GM12878 (cell line): ENCODE data around the gene NOS2. TPM values are rescaled to one million over a fixed set of nuclear protein-coding genes. Genes with fewer than 3 reads are reported as not detected.
"Not testable (repeated sequence)": the region's sequence is repeated elsewhere in the genome, so short reads cannot be mapped to it uniquely, and the experiment has no call there.

Experiments used
- ATAC-seq: fragments of 200-7000 bp; cut with Tn5 transposase; 3 replicates; pipeline ENCODE4 v1.9.1; 2020; ENCODE audit warnings: mild to moderate bottlenecking, moderate library complexity
- BruUV-seq: library from RNA; stranded (reverse); fragments of 400-500 nt; replicated peaks from 2 replicates; lab custom pipeline; 2021; lab: Mats Ljungman, UMichigan
- CTCF ChIA-PET: fragments of 300-600 bp; sonication (Branson Sonifier 250); formaldehyde crosslinking; extraction: SDS; loops from one replicate; lab custom pipeline; 2021; ENCODE audit warnings: inconsistent platforms; lab: Yijun Ruan, JAX
- POLR2A ChIA-PET: fragments of 350-600 bp; formaldehyde crosslinking; extraction: SDS; loops from one replicate; lab custom pipeline; 2021; ENCODE audit warnings: inconsistent platforms; lab: Charles Lee
- RAD21 ChIA-PET: fragments of 300-600 bp; sonication (Branson Sonifier 250); formaldehyde crosslinking; loops from one replicate; lab custom pipeline; 2023; ENCODE audit warnings: antibody characterized with exemption; ENCODE audit not compliant: unreplicated experiment; lab: Charles Lee
- SMC1A ChIA-PET: fragments of 300-600 bp; sonication (Branson Sonifier 250); formaldehyde crosslinking; loops from one replicate; lab custom pipeline; 2023; ENCODE audit not compliant: unreplicated experiment, uncharacterized antibody; lab: Charles Lee
- DNase-seq: peaks from one replicate; pipeline ENCODE4 v3.0.0-alpha.2; 2011; ENCODE audit warnings: low read depth, low spot score
- FAIRE-seq: peaks from 3 replicates; lab custom pipeline; 2011; peaks lifted over from hg19 to GRCh38; lab: Jason Lieb, UNC
- H2AFZ ChIP-seq: 2 replicates; pipeline ENCODE4 v1.6.0; 2011; ENCODE audit warnings: low read depth, low read length, control low read depth; ENCODE audit not compliant: control insufficient read depth
- H3K27ac ChIP-seq: 2 replicates; pipeline ENCODE4 v1.5.1; 2011; ENCODE audit warnings: control low read depth; ENCODE audit not compliant: control insufficient read depth, insufficient read depth
- H3K27me3 ChIP-seq, 2 experiments: replicated peaks in 1 of 2; 2 replicates each; pipeline versions ENCODE4 v1.6.0 to v1.6.1; 2011; ENCODE audit warnings: low read length in 1 of 2; ENCODE audit not compliant: control insufficient read depth in 2 of 2, insufficient read depth in 2 of 2
- H3K36me3 ChIP-seq, 2 experiments: 2 replicates each; pipeline ENCODE4 v1.5.1; 2011; ENCODE audit warnings: low read length in 1 of 2; ENCODE audit not compliant: control insufficient read depth in 2 of 2, insufficient read depth in 2 of 2
- H3K4me1 ChIP-seq: 2 replicates; pipeline ENCODE4 v1.6.1; 2011; ENCODE audit warnings: mild to moderate bottlenecking, low read length, moderate library complexity, mixed read lengths; ENCODE audit not compliant: control insufficient read depth, insufficient read depth
- H3K4me2 ChIP-seq: 2 replicates; pipeline ENCODE4 v1.6.0; 2011; ENCODE audit warnings: control low read depth; ENCODE audit not compliant: control insufficient read depth, insufficient read depth
- H3K4me3 ChIP-seq: fragments of 200-600 bp; sonication (generic); 2 replicates; pipeline ENCODE4 v1.5.1; 2016
- H3K79me2 ChIP-seq: 2 replicates; pipeline ENCODE4 v1.6.0; 2011; ENCODE audit warnings: low read length; ENCODE audit not compliant: control insufficient read depth, insufficient read depth
- H3K9ac ChIP-seq: 2 replicates; pipeline ENCODE4 v1.8.0; 2011; ENCODE audit warnings: low read length, control low read depth, mixed read lengths; ENCODE audit not compliant: control insufficient read depth, insufficient read depth
- H3K9me3 ChIP-seq: replicated peaks from 3 replicates; pipeline ENCODE4 v1.5.1; 2011; ENCODE audit warnings: mild to moderate bottlenecking, low read length; ENCODE audit not compliant: control insufficient read depth, insufficient read depth
- H4K20me1 ChIP-seq: 2 replicates; pipeline ENCODE4 v1.6.0; 2011; ENCODE audit not compliant: control insufficient read depth, insufficient read depth
- E2F8 ChIP-seq: fragments of 450-650 bp; IDR thresholded peaks from 2 replicates; pipeline ENCODE4 v1.6.1; 2018; ENCODE audit warnings: mild to moderate bottlenecking, low read depth, moderate library complexity; ENCODE audit not compliant: partially characterized antibody
- MEF2A ChIP-seq: IDR thresholded peaks from 2 replicates; pipeline ENCODE4 v1.6.1; 2011; ENCODE audit warnings: low read depth, mild to moderate bottlenecking, low read length, moderate library complexity; ENCODE audit not compliant: insufficient read depth
- PAX8 ChIP-seq: fragments of 450-650 bp; IDR thresholded peaks from 2 replicates; pipeline ENCODE4 v1.6.1; 2017; ENCODE audit warnings: mild to moderate bottlenecking, moderate library complexity
- RAD51 ChIP-seq: fragments of 450-650 bp; IDR thresholded peaks from 2 replicates; pipeline ENCODE4 v1.6.1; 2016; ENCODE audit warnings: moderate library complexity, mild to moderate bottlenecking, inconsistent platforms
- WGBS: methylation state at CpG from one replicate; pipeline ENCODE4 v1.1.6; 2016; ENCODE audit warnings: low lambda C conversion rate; ENCODE audit not compliant: insufficient replicate concordance, insufficient coverage; ENCODE audit errors: missing lambda C conversion rate; 5-methylcytosine and 5-hydroxymethylcytosine counted together
- in situ Hi-C: fragments of 300-500 bp; cut with MboI; formaldehyde crosslinking; loops from 9 replicates; pipeline ENCODE4 v1.14.3; 2018; ENCODE audit warnings: mixed read lengths
- intact Hi-C: fragments of 100-400 bp; cut with micrococcal nuclease; formaldehyde crosslinking; loops from one replicate; pipeline ENCODE4 v1.14.2; 2022; ENCODE audit not compliant: unreplicated experiment
- polyA plus RNA-seq, 11 experiments: library from polyadenylated mRNA; depleted of rRNA in 4 of 11; unstranded in 6 of 11; stranded (reverse) in 5 of 11; fragments of >200 nt; fragmentation: Nextera tagmentation in 4 of 11; fragmentation: Illumina TruSeq in 1 of 11; extraction: Ambion mirVana in 4 of 11; extraction: Trizol in 1 of 11; gene quantifications; 1 replicate in 1 of 11; 2 replicates in 10 of 11; pipeline versions ENCODE4 v1.2.1 to v1.2.3, GENCODE V29; 2011 to 2016; ENCODE audit warnings: inconsistent platforms in 2 of 11, missing spikeins in 2 of 11, low read depth in 1 of 11
- total RNA-seq, 4 experiments: library from RNA; depleted of rRNA in 3 of 4; stranded (reverse); fragments of >200 nt in 3 of 4; fragmentation: Illumina TruSeq in 1 of 4; extraction: Trizol in 1 of 4; gene quantifications; 2 replicates each; pipeline versions ENCODE4 v1.2.1 to v1.2.3, GENCODE V29; 2013 to 2021

NOS2 gene
- total and polyA plus RNA-seq, 10 of the 15 experiments (the other 5 are each of a cell fraction or from before 2014, with no cell fraction given) = 0.01 to 0.05 (median 0.01) TPM; not detected in 7

- TF ChIP-seq RAD51 (no peak), E2F8 (no peak), PAX8 (no peak), MEF2A (no peak)
- WGBS = 62% methylated on average over 8 of the region's 8 CpGs
- ChIA-PET CTCF (interaction anchor here (0.7 to 2.1 kb wide), 6 partner anchors 13 to 130 kb away, joined by 3 to 32 read pairs (median 4); no protein-coding TSS in a partner anchor), POLR2A (no interaction called here), RAD21 (interaction anchor here (0.6 to 0.8 kb wide), 2 partner anchors 97 to 125 kb away, joined by 3 read pairs; no protein-coding TSS in a partner anchor), SMC1A (interaction anchor here (0.6 to 3.5 kb wide), 2 partner anchors 100 to 128 kb away, joined by 3 to 22 read pairs; no protein-coding TSS in a partner anchor)
- no peaks in the 10 kb centered on the region for H3K4me1 ChIP-seq
- FAIRE-seq = no peak
- no peaks in the 10 kb centered on the region for H3K36me3 ChIP-seq
- no peaks in the 10 kb centered on the region for H3K27me3 ChIP-seq
- no peak for ATAC-seq
- no peaks in the 10 kb centered on the region for H3K79me2 ChIP-seq
- no peaks in the 10 kb centered on the region for H3K9me3 ChIP-seq
- in situ Hi-C loops (no loop called here), intact Hi-C loops (no loop called here)
- no peak overlapping the region for H3K27ac ChIP-seq
- no peak for DNase-seq
- no peak overlapping the region for H3K9ac ChIP-seq
- no peaks in the 10 kb centered on the region for H4K20me1 ChIP-seq
- no peak overlapping the region for H3K4me2 ChIP-seq
- BruUV-seq = no TSS peak
- H2AFZ ChIP-seq = no peak overlapping the region
- no peak overlapping the region for H3K4me3 ChIP-seq
Observed at GRCh38 chr17:27754549-27754948, 45.8 kb downstream of the NOS2 start.

GRCh38 chr17:27753726-27754125 lies 46.6 kb downstream of the NOS2 start:
- H3K79me2 ChIP-seq, H3K9ac ChIP-seq, H3K27me3 ChIP-seq, H3K4me1 ChIP-seq, H3K4me2 ChIP-seq, FAIRE-seq, H4K20me1 ChIP-seq, POLR2A ChIA-PET, H3K27ac ChIP-seq, intact Hi-C loops, in situ Hi-C loops, RAD21 ChIA-PET, BruUV-seq, H3K9me3 ChIP-seq, ATAC-seq, H3K36me3 ChIP-seq, DNase-seq, H2AFZ ChIP-seq, H3K4me3 ChIP-seq: not testable (repeated sequence)
- ChIA-PET SMC1A (interaction anchor here (1.0 to 1.8 kb wide), 2 partner anchors 99 to 126 kb away, joined by 3 to 4 read pairs; no protein-coding TSS in a partner anchor), CTCF (interaction anchor here (0.5 to 1.9 kb wide), 3 partner anchors 99 to 302 kb away, joined by 3 to 8 read pairs (median 6); no protein-coding TSS in a partner anchor)
- 64% methylated on average over 13 of the region's 13 CpGs for WGBS

GRCh38 chr17:27752831-27753619 lies 47.3 kb downstream of the NOS2 start:
- H2AFZ ChIP-seq, RAD21 ChIA-PET, H3K9ac ChIP-seq, H4K20me1 ChIP-seq, intact Hi-C loops, H3K9me3 ChIP-seq, H3K4me3 ChIP-seq, H3K79me2 ChIP-seq, BruUV-seq, H3K27me3 ChIP-seq, DNase-seq, H3K4me1 ChIP-seq, H3K27ac ChIP-seq, H3K4me2 ChIP-seq, in situ Hi-C loops, POLR2A ChIA-PET, H3K36me3 ChIP-seq: not testable (repeated sequence)
- CTCF ChIA-PET = interaction anchor here (1.2 to 1.9 kb wide), 3 partner anchors 98 to 131 kb away, joined by 3 to 8 read pairs (median 6); no protein-coding TSS in a partner anchor
- peak; percentile 74 for FAIRE-seq
- 18% methylated on average over 9 of the region's 19 CpGs for WGBS
- SMC1A ChIA-PET = interaction anchor here (1.0 to 1.8 kb wide), 2 partner anchors 98 to 127 kb away, joined by 3 to 4 read pairs; no protein-coding TSS in a partner anchor
- ATAC-seq = peak; percentile 84
